Upper lobe of left lung (tissue), 4 donors: ENCODE data around the gene RFC4.

Experiments
- POLR2AphosphoS5 ChIP-seq, 2 donors: sonication (generic); formaldehyde crosslinking; IDR thresholded peaks; one replicate each; pipeline ENCODE4 v1.5.1; 2017; ENCODE audit warnings: antibody characterized with exemption in 2 of 2
- TF ChIP-seq, protein P1 (sequence below), 6 experiments: fragments of 450-650 bp in 4 of 6; fragments of 200-600 bp in 2 of 6; sonication (generic) in 2 of 6; IDR thresholded peaks; one replicate each; pipeline ENCODE4 v1.5.1; 2016 to 2019; ENCODE audit warnings: antibody characterized with exemption in 6 of 6

DNA sequence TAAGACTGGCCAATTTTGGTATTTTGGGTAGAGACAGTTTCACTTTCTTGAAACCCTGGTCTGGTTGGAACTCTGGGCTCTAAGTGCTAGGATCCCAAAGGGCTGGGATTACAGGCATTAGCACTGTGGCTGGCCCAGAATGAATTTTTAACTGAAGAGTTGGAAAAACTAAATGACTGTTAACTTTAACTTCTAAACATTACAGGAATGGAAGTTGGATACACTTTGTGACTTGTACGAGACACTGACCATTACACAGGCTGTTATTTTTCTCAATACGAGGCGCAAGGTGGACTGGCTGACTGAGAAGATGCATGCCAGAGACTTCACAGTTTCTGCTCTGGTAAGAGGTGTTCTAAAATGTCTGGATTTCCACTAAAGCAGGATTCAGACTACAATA is 19.4 kb downstream of the RFC4 start:
- TF ChIP-seq POLR2AphosphoS5 (IDR thresholded peaks at IDR 0.05) = no peak
- TF ChIP-seq, protein P1, sequence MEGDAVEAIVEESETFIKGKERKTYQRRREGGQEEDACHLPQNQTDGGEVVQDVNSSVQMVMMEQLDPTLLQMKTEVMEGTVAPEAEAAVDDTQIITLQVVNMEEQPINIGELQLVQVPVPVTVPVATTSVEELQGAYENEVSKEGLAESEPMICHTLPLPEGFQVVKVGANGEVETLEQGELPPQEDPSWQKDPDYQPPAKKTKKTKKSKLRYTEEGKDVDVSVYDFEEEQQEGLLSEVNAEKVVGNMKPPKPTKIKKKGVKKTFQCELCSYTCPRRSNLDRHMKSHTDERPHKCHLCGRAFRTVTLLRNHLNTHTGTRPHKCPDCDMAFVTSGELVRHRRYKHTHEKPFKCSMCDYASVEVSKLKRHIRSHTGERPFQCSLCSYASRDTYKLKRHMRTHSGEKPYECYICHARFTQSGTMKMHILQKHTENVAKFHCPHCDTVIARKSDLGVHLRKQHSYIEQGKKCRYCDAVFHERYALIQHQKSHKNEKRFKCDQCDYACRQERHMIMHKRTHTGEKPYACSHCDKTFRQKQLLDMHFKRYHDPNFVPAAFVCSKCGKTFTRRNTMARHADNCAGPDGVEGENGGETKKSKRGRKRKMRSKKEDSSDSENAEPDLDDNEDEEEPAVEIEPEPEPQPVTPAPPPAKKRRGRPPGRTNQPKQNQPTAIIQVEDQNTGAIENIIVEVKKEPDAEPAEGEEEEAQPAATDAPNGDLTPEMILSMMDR (IDR thresholded peaks at IDR 0.05) = no peak
